HepG2 (cell line): ENCODE results near the gene MYH7. TPM values are rescaled to one million over a fixed set of nuclear protein-coding genes. Genes with fewer than 3 reads are reported as not detected.

Experiments
- ATRX ChIP-seq: sonication (generic); formaldehyde crosslinking; IDR thresholded peaks from 2 replicates; pipeline ENCODE4 v1.4.0; 2020; ENCODE audit warnings: missing genetic modification reagents, borderline replicate concordance
- DNMT3B ChIP-seq: conservative IDR thresholded peaks from 2 replicates; pipeline ENCODE4 v1.6.1; 2016; ENCODE audit warnings: missing biosample characterization, control low read depth
- EHMT2 ChIP-seq: fragments of 200-600 bp; sonication (generic); IDR thresholded peaks from 2 replicates; pipeline ENCODE4 v1.7.0; 2017; ENCODE audit warnings: antibody characterized with exemption, low read depth, low read length, borderline replicate concordance
- HOXD1 ChIP-seq: sonication (generic); formaldehyde crosslinking; IDR thresholded peaks from 2 replicates; pipeline ENCODE4 v1.5.0; 2020; ENCODE audit warnings: missing genetic modification reagents
- KAT8 ChIP-seq: IDR thresholded peaks from 2 replicates; pipeline ENCODE4 v1.6.1; 2016; ENCODE audit warnings: missing genetic modification reagents, missing compliant biosample characterization
- NFKBIZ ChIP-seq: IDR thresholded peaks from 2 replicates; pipeline ENCODE4 v1.6.1; 2018; ENCODE audit warnings: missing genetic modification reagents, missing compliant biosample characterization
- RFX5 ChIP-seq: IDR thresholded peaks from 2 replicates; pipeline ENCODE4 v1.6.1; 2011; ENCODE audit warnings: low read depth, low read length, improper control_type of control experiment
- RXRB ChIP-seq: IDR thresholded peaks from 2 replicates; pipeline ENCODE4 v1.6.1; 2016; ENCODE audit warnings: borderline replicate concordance, missing genetic modification reagents, missing compliant biosample characterization
- SAFB2 ChIP-seq: sonication (generic); formaldehyde crosslinking; IDR thresholded peaks from 2 replicates; pipeline ENCODE4 v1.5.1; 2020; ENCODE audit warnings: missing genetic modification reagents, low read depth, mild to moderate bottlenecking, borderline replicate concordance
- SOX6 ChIP-seq, 2 experiments: fragments of 450-650 bp in 1 of 2; sonication (generic) in 1 of 2; formaldehyde crosslinking in 1 of 2; IDR thresholded peaks; 2 replicates each; pipeline versions ENCODE4 v1.4.0 to v1.6.1; 2017 to 2020; ENCODE audit warnings: antibody characterized with exemption in 1 of 2, mild to moderate bottlenecking in 1 of 2, missing genetic modification reagents in 1 of 2
- STAT5B ChIP-seq: sonication (generic); formaldehyde crosslinking; IDR thresholded peaks from 2 replicates; pipeline ENCODE4 v1.4.0; 2020; ENCODE audit warnings: missing genetic modification reagents
- TFDP1 ChIP-seq: IDR thresholded peaks from 2 replicates; pipeline ENCODE4 v1.6.1; 2016; ENCODE audit warnings: missing compliant biosample characterization, missing genetic modification reagents, borderline replicate concordance
- THYN1 ChIP-seq: sonication (generic); formaldehyde crosslinking; IDR thresholded peaks from 2 replicates; pipeline ENCODE4 v1.8.1; 2023; ENCODE audit warnings: low read depth, mild to moderate bottlenecking, moderate library complexity, missing genetic modification reagents, borderline replicate concordance
- ZNF253 ChIP-seq: sonication (generic); formaldehyde crosslinking; IDR thresholded peaks from 2 replicates; pipeline ENCODE4 v1.8.0; 2022; ENCODE audit warnings: mild to moderate bottlenecking, missing genetic modification reagents, borderline replicate concordance
- ZNF431 ChIP-seq: sonication (generic); formaldehyde crosslinking; IDR thresholded peaks from 2 replicates; pipeline ENCODE4 v1.9.0; 2022; ENCODE audit warnings: missing genetic modification reagents, low read depth, mild to moderate bottlenecking, borderline replicate concordance
- ZNF432 ChIP-seq: sonication (generic); formaldehyde crosslinking; IDR thresholded peaks from 2 replicates; pipeline ENCODE4 v1.5.0; 2020; ENCODE audit warnings: missing genetic modification reagents, mild to moderate bottlenecking, borderline replicate concordance
- ZNF501 ChIP-seq: sonication (generic); formaldehyde crosslinking; IDR thresholded peaks from 2 replicates; pipeline ENCODE4 v1.5.1; 2020; ENCODE audit warnings: mild to moderate bottlenecking, moderate library complexity, missing genetic modification reagents
- ZNF510 ChIP-seq: sonication (generic); formaldehyde crosslinking; IDR thresholded peaks from 2 replicates; pipeline ENCODE4 v1.4.0; 2020; ENCODE audit warnings: low read depth, mild to moderate bottlenecking, missing genetic modification reagents
- ZNF563 ChIP-seq: sonication (generic); formaldehyde crosslinking; IDR thresholded peaks from 2 replicates; pipeline ENCODE4 v1.8.0; 2022; ENCODE audit warnings: mild to moderate bottlenecking, moderate library complexity, missing genetic modification reagents
- ZNF781 ChIP-seq: sonication (generic); formaldehyde crosslinking; IDR thresholded peaks from 2 replicates; pipeline ENCODE4 v1.5.1; 2020; ENCODE audit warnings: borderline replicate concordance, mild to moderate bottlenecking, missing genetic modification reagents; ENCODE audit errors: not compliant biosample characterization
- ZSCAN31 ChIP-seq: sonication (generic); formaldehyde crosslinking; IDR thresholded peaks from 2 replicates; pipeline ENCODE4 v1.5.0; 2020; ENCODE audit warnings: low read depth, mild to moderate bottlenecking, missing genetic modification reagents
- polyA plus RNA-seq, 8 experiments: library from polyadenylated mRNA; depleted of rRNA in 3 of 8; stranded (reverse) in 7 of 8; unstranded in 1 of 8; fragments of >200 nt; fragmentation: Illumina TruSeq in 4 of 8; extraction: Trizol in 4 of 8; gene quantifications; 2 replicates each; pipeline versions ENCODE4 v1.2.1 to v1.2.3, GENCODE V29; 2011 to 2016; ENCODE audit warnings: low read depth in 4 of 8, missing spikeins in 1 of 8, mixed read lengths in 1 of 8; ENCODE audit not compliant: insufficient read depth in 1 of 8
- total RNA-seq, 5 experiments: library from RNA; depleted of rRNA; stranded (reverse); fragments of >200 nt; fragmentation: Illumina TruSeq; extraction: Trizol; gene quantifications; 2 replicates each; pipeline ENCODE4 v1.2.3, GENCODE V29; 2016; ENCODE audit warnings: low read depth in 1 of 5
- TF ChIP-seq, protein P1 (sequence below): sonication (generic); formaldehyde crosslinking; IDR thresholded peaks from 2 replicates; pipeline ENCODE4 v1.4.0; 2020; ENCODE audit warnings: missing genetic modification reagents
- TF ChIP-seq, protein P2 (sequence below): sonication (generic); formaldehyde crosslinking; IDR thresholded peaks from 2 replicates; pipeline ENCODE4 v1.4.0; 2020; ENCODE audit warnings: mild to moderate bottlenecking, missing genetic modification reagents

MYH7 gene
- total and polyA plus RNA-seq, 2 of the 13 experiments (the other 11 are each of a cell fraction or from before 2014, with no cell fraction given): 0.04 TPM; not detected in 1

DNA sequence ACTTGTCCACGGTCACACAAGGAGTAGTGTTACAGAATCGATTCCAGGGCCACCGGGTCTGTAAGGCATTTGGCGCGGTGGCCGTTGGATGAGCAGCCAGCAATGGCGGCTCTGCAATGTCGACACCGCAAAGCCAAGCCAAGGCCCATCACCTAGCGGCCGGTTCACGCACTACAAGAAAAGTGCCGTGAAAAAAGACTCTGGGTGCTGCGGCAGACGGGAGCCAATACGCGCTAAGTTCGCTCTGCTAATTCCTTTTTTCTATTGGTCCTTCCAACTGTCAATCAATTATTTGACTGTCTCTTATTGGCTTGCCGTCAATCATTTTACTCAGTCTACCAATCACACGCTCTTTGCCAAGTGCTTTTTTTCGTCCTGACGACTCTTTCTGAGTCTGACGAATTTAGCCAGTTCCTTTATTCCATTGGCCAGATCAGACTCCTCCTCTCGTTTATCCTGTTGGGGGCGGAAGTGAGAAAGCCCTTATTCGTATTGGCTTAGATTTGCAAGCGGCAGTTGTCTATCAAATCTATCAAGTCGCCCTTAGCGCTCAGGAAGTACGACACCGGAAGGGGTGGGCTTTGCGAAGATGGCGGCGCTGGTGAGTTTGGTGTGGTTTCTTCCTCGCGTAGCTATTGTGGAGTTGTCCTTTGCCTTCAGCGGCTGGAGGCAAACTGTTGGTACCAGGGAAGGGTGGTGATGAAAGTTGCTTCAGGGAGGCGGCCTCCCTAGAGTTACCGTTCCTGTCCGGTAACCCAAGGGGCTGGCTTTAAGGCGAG, 33.9 kb upstream of the MYH7 start, which contains the start of gene NGDN (continued):
- TF ChIP-seq ZNF563: peak; percentile 79
- TF ChIP-seq, protein P1, sequence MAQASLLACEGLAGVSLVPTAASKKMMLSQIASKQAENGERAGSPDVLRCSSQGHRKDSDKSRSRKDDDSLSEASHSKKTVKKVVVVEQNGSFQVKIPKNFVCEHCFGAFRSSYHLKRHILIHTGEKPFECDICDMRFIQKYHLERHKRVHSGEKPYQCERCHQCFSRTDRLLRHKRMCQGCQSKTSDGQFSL (CRISPR knock-in tag): peak; percentile 72; the same call in 1 of the 2 replicates
- peak; percentile 89 for TF ChIP-seq RFX5
- TF ChIP-seq NFKBIZ (CRISPR knock-in tag): peak; percentile 80
- no peak for TF ChIP-seq ZNF432
- TF ChIP-seq ZNF501: peak; percentile 99
- no peak; the same call in 1 of the 2 replicates for TF ChIP-seq THYN1 (CRISPR knock-in tag)
- TF ChIP-seq, protein P2, sequence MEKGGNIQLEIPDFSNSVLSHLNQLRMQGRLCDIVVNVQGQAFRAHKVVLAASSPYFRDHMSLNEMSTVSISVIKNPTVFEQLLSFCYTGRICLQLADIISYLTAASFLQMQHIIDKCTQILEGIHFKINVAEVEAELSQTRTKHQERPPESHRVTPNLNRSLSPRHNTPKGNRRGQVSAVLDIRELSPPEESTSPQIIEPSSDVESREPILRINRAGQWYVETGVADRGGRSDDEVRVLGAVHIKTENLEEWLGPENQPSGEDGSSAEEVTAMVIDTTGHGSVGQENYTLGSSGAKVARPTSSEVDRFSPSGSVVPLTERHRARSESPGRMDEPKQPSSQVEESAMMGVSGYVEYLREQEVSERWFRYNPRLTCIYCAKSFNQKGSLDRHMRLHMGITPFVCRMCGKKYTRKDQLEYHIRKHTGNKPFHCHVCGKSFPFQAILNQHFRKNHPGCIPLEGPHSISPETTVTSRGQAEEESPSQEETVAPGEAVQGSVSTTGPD (CRISPR knock-in tag): no peak
- no peak for TF ChIP-seq SOX6 (IDR thresholded peaks at IDR 0.05)
- peak; percentile 78 for TF ChIP-seq SOX6 (CRISPR knock-in tag; IDR thresholded peaks at IDR 0.05)
- peak; percentile 91 for TF ChIP-seq ZNF781 (CRISPR knock-in tag)
- TF ChIP-seq ATRX: no peak; the same call in 1 of the 2 replicates
- TF ChIP-seq SAFB2: no peak; the same call in 1 of the 2 replicates
- TF ChIP-seq EHMT2: peak; percentile 98
- TF ChIP-seq HOXD1 (CRISPR knock-in tag): no peak; the same call in 1 of the 2 replicates
- peak; percentile 63; the same call in 1 of the 2 replicates for TF ChIP-seq ZNF253 (CRISPR knock-in tag)
- TF ChIP-seq KAT8 (CRISPR knock-in tag): peak; percentile 100
- peak; percentile 97 for TF ChIP-seq ZNF510
- TF ChIP-seq ZNF431 (CRISPR knock-in tag): peak; percentile 83
- TF ChIP-seq STAT5B (CRISPR knock-in tag): peak; percentile 84
- peak; percentile 91 for TF ChIP-seq TFDP1
- peak; percentile 95 for TF ChIP-seq ZSCAN31 (CRISPR knock-in tag)
- peak; percentile 51 for TF ChIP-seq RXRB (CRISPR knock-in tag)
- TF ChIP-seq DNMT3B (CRISPR knock-in tag): peak; percentile 97
